GM12878 (cell line): ENCODE results near the gene SMIM5. TPM values are rescaled to one million over a fixed set of nuclear protein-coding genes. Genes with fewer than 3 reads are reported as not detected.

Experiments
- ATAC-seq: fragments of 200-7000 bp; cut with Tn5 transposase; 3 replicates; pipeline ENCODE4 v1.9.1; 2020; ENCODE audit warnings: mild to moderate bottlenecking, moderate library complexity
- BruUV-seq: library from RNA; stranded (reverse); fragments of 400-500 nt; replicated peaks from 2 replicates; lab custom pipeline; 2021; lab: Mats Ljungman, UMichigan
- CTCF ChIA-PET: fragments of 300-600 bp; sonication (Branson Sonifier 250); formaldehyde crosslinking; extraction: SDS; loops from one replicate; lab custom pipeline; 2021; ENCODE audit warnings: inconsistent platforms; lab: Yijun Ruan, JAX
- POLR2A ChIA-PET: fragments of 350-600 bp; formaldehyde crosslinking; extraction: SDS; loops from one replicate; lab custom pipeline; 2021; ENCODE audit warnings: inconsistent platforms; lab: Charles Lee
- RAD21 ChIA-PET: fragments of 300-600 bp; sonication (Branson Sonifier 250); formaldehyde crosslinking; loops from one replicate; lab custom pipeline; 2023; ENCODE audit warnings: antibody characterized with exemption; ENCODE audit not compliant: unreplicated experiment; lab: Charles Lee
- SMC1A ChIA-PET: fragments of 300-600 bp; sonication (Branson Sonifier 250); formaldehyde crosslinking; loops from one replicate; lab custom pipeline; 2023; ENCODE audit not compliant: unreplicated experiment, uncharacterized antibody; lab: Charles Lee
- DNase-seq: peaks from one replicate; pipeline ENCODE4 v3.0.0-alpha.2; 2011; ENCODE audit warnings: low read depth, low spot score
- FAIRE-seq: peaks from 3 replicates; lab custom pipeline; 2011; peaks lifted over from hg19 to GRCh38; lab: Jason Lieb, UNC
- H2AFZ ChIP-seq: 2 replicates; pipeline ENCODE4 v1.6.0; 2011; ENCODE audit warnings: low read depth, low read length, control low read depth; ENCODE audit not compliant: control insufficient read depth
- H3K27ac ChIP-seq: 2 replicates; pipeline ENCODE4 v1.5.1; 2011; ENCODE audit warnings: control low read depth; ENCODE audit not compliant: control insufficient read depth, insufficient read depth
- H3K27me3 ChIP-seq, 2 experiments: replicated peaks in 1 of 2; 2 replicates each; pipeline versions ENCODE4 v1.6.0 to v1.6.1; 2011; ENCODE audit warnings: low read length in 1 of 2; ENCODE audit not compliant: control insufficient read depth in 2 of 2, insufficient read depth in 2 of 2
- H3K36me3 ChIP-seq, 2 experiments: 2 replicates each; pipeline ENCODE4 v1.5.1; 2011; ENCODE audit warnings: low read length in 1 of 2; ENCODE audit not compliant: control insufficient read depth in 2 of 2, insufficient read depth in 2 of 2
- H3K4me1 ChIP-seq: 2 replicates; pipeline ENCODE4 v1.6.1; 2011; ENCODE audit warnings: mild to moderate bottlenecking, low read length, moderate library complexity, mixed read lengths; ENCODE audit not compliant: control insufficient read depth, insufficient read depth
- H3K4me2 ChIP-seq: 2 replicates; pipeline ENCODE4 v1.6.0; 2011; ENCODE audit warnings: control low read depth; ENCODE audit not compliant: control insufficient read depth, insufficient read depth
- H3K4me3 ChIP-seq: fragments of 200-600 bp; sonication (generic); 2 replicates; pipeline ENCODE4 v1.5.1; 2016
- H3K79me2 ChIP-seq: 2 replicates; pipeline ENCODE4 v1.6.0; 2011; ENCODE audit warnings: low read length; ENCODE audit not compliant: control insufficient read depth, insufficient read depth
- H3K9ac ChIP-seq: 2 replicates; pipeline ENCODE4 v1.8.0; 2011; ENCODE audit warnings: low read length, control low read depth, mixed read lengths; ENCODE audit not compliant: control insufficient read depth, insufficient read depth
- H3K9me3 ChIP-seq: replicated peaks from 3 replicates; pipeline ENCODE4 v1.5.1; 2011; ENCODE audit warnings: mild to moderate bottlenecking, low read length; ENCODE audit not compliant: control insufficient read depth, insufficient read depth
- H4K20me1 ChIP-seq: 2 replicates; pipeline ENCODE4 v1.6.0; 2011; ENCODE audit not compliant: control insufficient read depth, insufficient read depth
- CHD2 ChIP-seq: IDR thresholded peaks from 2 replicates; pipeline ENCODE4 v1.6.1; 2011; ENCODE audit warnings: low read depth, low read length, improper control_type of control experiment, borderline replicate concordance
- RAD21 ChIP-seq: IDR thresholded peaks from 2 replicates; pipeline ENCODE4 v1.6.1; 2011; ENCODE audit warnings: mild to moderate bottlenecking, low read depth, low read length, moderate library complexity; ENCODE audit not compliant: insufficient read depth
- RAD51 ChIP-seq: fragments of 450-650 bp; IDR thresholded peaks from 2 replicates; pipeline ENCODE4 v1.6.1; 2016; ENCODE audit warnings: moderate library complexity, mild to moderate bottlenecking, inconsistent platforms
- SMC3 ChIP-seq: IDR thresholded peaks from 2 replicates; pipeline ENCODE4 v1.6.1; 2011; ENCODE audit warnings: low read length, improper control_type of control experiment, borderline replicate concordance
- TCF12 ChIP-seq: IDR thresholded peaks from 2 replicates; pipeline ENCODE4 v1.6.1; 2011; ENCODE audit warnings: low read depth, mild to moderate bottlenecking, low read length
- WGBS: methylation state at CpG from one replicate; pipeline ENCODE4 v1.1.6; 2016; ENCODE audit warnings: low lambda C conversion rate; ENCODE audit not compliant: insufficient replicate concordance, insufficient coverage; ENCODE audit errors: missing lambda C conversion rate; 5-methylcytosine and 5-hydroxymethylcytosine counted together
- in situ Hi-C: fragments of 300-500 bp; cut with MboI; formaldehyde crosslinking; loops from 9 replicates; pipeline ENCODE4 v1.14.3; 2018; ENCODE audit warnings: mixed read lengths
- intact Hi-C: fragments of 100-400 bp; cut with micrococcal nuclease; formaldehyde crosslinking; loops from one replicate; pipeline ENCODE4 v1.14.2; 2022; ENCODE audit not compliant: unreplicated experiment
- polyA plus RNA-seq, 11 experiments: library from polyadenylated mRNA; depleted of rRNA in 4 of 11; unstranded in 6 of 11; stranded (reverse) in 5 of 11; fragments of >200 nt; fragmentation: Nextera tagmentation in 4 of 11; fragmentation: Illumina TruSeq in 1 of 11; extraction: Ambion mirVana in 4 of 11; extraction: Trizol in 1 of 11; gene quantifications; 1 replicate in 1 of 11; 2 replicates in 10 of 11; pipeline versions ENCODE4 v1.2.1 to v1.2.3, GENCODE V29; 2011 to 2016; ENCODE audit warnings: inconsistent platforms in 2 of 11, missing spikeins in 2 of 11, low read depth in 1 of 11
- total RNA-seq, 4 experiments: library from RNA; depleted of rRNA in 3 of 4; stranded (reverse); fragments of >200 nt in 3 of 4; fragmentation: Illumina TruSeq in 1 of 4; extraction: Trizol in 1 of 4; gene quantifications; 2 replicates each; pipeline versions ENCODE4 v1.2.1 to v1.2.3, GENCODE V29; 2013 to 2021
- TF ChIP-seq, protein P1 (sequence below), 3 experiments: IDR thresholded peaks in 2 of 3; conservative IDR thresholded peaks in 1 of 3; 2 replicates each; pipeline ENCODE4 v1.5.1; 2011; ENCODE audit warnings: low read depth in 3 of 3, low read length in 3 of 3, mild to moderate bottlenecking in 3 of 3, control low read depth in 2 of 3, moderate library complexity in 2 of 3, inconsistent platforms in 1 of 3, mixed read lengths in 1 of 3; ENCODE audit not compliant: control insufficient read depth in 2 of 3, insufficient read depth in 1 of 3; ENCODE audit errors: extremely low read depth in 1 of 3

Gene SMIM5
- total and polyA plus RNA-seq, 10 of the 15 experiments (the other 5 are each of a cell fraction or from before 2014, with no cell fraction given): 0.08 to 0.11 TPM; not detected in 8

DNA sequence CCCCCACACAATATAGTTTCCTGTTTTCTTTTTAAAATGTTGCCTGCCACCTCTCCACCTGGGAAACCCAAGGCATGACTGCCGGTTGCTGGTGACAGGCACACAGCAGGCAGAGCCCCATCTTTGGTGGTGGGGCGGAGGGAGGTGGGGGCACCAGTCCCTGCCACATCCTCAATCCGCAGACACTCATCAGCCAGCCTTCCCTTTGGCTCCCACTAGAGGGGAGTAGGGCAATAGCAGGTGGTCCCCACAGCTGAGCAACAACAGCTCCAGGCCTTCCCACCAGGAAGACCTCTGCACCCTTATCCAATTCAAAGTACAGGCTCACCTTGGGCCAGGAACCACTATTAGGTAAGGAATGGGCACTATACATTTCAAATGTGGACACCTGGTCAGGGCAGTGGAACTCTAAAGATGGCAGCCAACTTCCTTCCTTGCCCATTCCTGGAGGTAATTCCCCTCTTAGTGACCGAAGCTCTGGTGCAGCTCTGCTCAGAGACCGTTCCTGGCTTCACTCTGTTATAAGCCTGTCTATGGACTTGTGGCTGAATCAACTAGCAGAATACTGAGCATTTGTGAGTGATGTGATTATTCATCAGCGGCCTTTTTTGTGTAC, 19.8 kb downstream of the SMIM5 start:
- Histone ChIP-seq H3K27ac (0 out of 2 replicates have a peak overlapping the region, but pooled peaks have one; percentile 18), H3K9me3 (no peaks in the 10 kb centered on the region), H3K4me1 (peaks cover 5% of the 10 kb centered on the region; the same call in 1 of the 2 replicates), H3K4me3 (no peak overlapping the region), H3K27me3 (no peaks in the 10 kb centered on the region), H3K36me3 (peaks cover 3 to 7% of the 10 kb centered on the region in 2 experiments; a peak in 3 of 4 replicates), H3K4me2 (no peak overlapping the region), H3K9ac (no peak overlapping the region), H3K79me2 (no peaks in the 10 kb centered on the region), H2AFZ (no peak overlapping the region; the same call in 1 of the 2 replicates), H4K20me1 (no peaks in the 10 kb centered on the region)
- POLR2A ChIA-PET: interaction anchor here (2.8 kb wide), 1 partner anchor 19 kb away, joined by 8 read pairs; the partner anchor contains the start of gene SMIM5
- FAIRE-seq (peak; percentile 71), ATAC-seq (peak; percentile 93), DNase-seq (no peak)
- TF ChIP-seq RAD51 (no peak), CHD2 (no peak), TCF12 (peak; percentile 24; the same call in 1 of the 2 replicates), SMC3 (peak; percentile 27; the same call in 1 of the 2 replicates), RAD21 (peak; percentile 49)
- TF ChIP-seq, protein P1, sequence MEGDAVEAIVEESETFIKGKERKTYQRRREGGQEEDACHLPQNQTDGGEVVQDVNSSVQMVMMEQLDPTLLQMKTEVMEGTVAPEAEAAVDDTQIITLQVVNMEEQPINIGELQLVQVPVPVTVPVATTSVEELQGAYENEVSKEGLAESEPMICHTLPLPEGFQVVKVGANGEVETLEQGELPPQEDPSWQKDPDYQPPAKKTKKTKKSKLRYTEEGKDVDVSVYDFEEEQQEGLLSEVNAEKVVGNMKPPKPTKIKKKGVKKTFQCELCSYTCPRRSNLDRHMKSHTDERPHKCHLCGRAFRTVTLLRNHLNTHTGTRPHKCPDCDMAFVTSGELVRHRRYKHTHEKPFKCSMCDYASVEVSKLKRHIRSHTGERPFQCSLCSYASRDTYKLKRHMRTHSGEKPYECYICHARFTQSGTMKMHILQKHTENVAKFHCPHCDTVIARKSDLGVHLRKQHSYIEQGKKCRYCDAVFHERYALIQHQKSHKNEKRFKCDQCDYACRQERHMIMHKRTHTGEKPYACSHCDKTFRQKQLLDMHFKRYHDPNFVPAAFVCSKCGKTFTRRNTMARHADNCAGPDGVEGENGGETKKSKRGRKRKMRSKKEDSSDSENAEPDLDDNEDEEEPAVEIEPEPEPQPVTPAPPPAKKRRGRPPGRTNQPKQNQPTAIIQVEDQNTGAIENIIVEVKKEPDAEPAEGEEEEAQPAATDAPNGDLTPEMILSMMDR (IDR thresholded peaks at IDR 0.05 in 2 of 3, conservative IDR thresholded peaks at IDR 0.05 in 1 of 3; ENCODE audit: control insufficient read depth in 2 of 3, extremely low read depth in 1 of 3, insufficient read depth in 1 of 3, low read depth in 3 of 3, low read length in 3 of 3): peak; percentile 71 to 95 (median 87)
- intact Hi-C loops (no loop called here), in situ Hi-C loops (no loop called here)
- 67% methylated on average over 6 of the region's 6 CpGs for WGBS
- RAD21 ChIA-PET: interaction anchor here (1.0 to 2.9 kb wide), 5 partner anchors 20 to 95 kb away, joined by 3 to 19 read pairs (median 3); partner anchors contain the start of gene SMIM5
- SMC1A ChIA-PET: interaction anchor here (0.6 to 4.7 kb wide), 5 partner anchors 19 to 656 kb away, joined by 3 to 32 read pairs (median 4); partner anchors contain the start of gene SMIM5
- CTCF ChIA-PET: interaction anchor here (1.0 to 19.5 kb wide), 13 partner anchors 8 to 224 kb away, joined by 3 to 349 read pairs (median 4); partner anchors contain the start of genes RECQL5, SAP30BP and SMIM5
- no TSS peak for BruUV-seq
